ENCODE measurements around the gene KDM5A.
"Not testable (repeated sequence)": the region's sequence is repeated elsewhere in the genome, so short reads cannot be mapped to it uniquely, and the experiment has no call there.

Gene KDM5A

DNA sequence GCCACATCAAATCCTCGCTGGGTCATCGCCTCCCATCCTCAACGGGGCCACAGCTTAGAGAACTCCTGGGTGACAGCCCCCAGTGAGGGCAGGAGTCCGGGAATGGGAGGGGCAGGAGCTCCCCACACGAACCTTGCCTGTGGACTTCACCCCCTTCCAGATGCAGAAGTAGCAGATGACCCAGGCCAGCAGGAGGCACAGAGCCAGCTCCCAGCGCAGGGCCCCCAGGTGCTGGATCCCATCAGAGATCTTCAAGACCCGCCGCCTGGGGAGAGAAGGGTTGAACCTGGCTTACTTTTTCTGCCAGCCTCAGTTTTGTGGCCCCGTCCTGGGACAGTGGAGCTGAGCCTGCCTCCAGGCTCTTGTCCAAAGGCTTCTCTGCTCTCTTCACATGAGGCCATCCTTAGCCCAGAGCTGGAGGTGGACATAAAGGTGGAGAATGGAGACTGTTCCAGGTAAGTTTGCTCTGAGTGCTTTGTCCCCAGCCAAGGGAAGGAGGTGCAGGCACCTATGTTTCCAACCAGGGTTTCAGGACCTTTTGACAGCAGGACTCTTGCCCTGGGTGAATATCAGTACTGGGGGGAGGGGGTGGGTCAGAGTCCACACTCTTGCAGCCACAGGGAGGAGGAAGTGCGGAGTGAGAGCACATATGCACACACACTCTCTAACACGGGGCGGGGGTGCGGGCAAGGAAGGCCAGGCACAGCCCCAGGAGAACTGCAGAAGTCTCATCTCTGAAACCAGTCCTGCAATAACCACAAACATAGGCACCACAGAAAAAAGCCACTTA is 151.9 kb downstream of the KDM5A start:
- in situ Hi-C loops (cut with MboI; ENCODE audit: low pct_unique_long_range_greater_than_20kb, low sequenced_read_pairs, unreplicated experiment) = no loop called here
- TF ChIP-seq, protein P1, sequence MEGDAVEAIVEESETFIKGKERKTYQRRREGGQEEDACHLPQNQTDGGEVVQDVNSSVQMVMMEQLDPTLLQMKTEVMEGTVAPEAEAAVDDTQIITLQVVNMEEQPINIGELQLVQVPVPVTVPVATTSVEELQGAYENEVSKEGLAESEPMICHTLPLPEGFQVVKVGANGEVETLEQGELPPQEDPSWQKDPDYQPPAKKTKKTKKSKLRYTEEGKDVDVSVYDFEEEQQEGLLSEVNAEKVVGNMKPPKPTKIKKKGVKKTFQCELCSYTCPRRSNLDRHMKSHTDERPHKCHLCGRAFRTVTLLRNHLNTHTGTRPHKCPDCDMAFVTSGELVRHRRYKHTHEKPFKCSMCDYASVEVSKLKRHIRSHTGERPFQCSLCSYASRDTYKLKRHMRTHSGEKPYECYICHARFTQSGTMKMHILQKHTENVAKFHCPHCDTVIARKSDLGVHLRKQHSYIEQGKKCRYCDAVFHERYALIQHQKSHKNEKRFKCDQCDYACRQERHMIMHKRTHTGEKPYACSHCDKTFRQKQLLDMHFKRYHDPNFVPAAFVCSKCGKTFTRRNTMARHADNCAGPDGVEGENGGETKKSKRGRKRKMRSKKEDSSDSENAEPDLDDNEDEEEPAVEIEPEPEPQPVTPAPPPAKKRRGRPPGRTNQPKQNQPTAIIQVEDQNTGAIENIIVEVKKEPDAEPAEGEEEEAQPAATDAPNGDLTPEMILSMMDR (IDR thresholded peaks at IDR 0.05; ENCODE audit: extremely low read depth, insufficient read depth, missing control alignments) = no peak
- no peak for DNase-seq (ENCODE audit: low spot score)

DNA sequence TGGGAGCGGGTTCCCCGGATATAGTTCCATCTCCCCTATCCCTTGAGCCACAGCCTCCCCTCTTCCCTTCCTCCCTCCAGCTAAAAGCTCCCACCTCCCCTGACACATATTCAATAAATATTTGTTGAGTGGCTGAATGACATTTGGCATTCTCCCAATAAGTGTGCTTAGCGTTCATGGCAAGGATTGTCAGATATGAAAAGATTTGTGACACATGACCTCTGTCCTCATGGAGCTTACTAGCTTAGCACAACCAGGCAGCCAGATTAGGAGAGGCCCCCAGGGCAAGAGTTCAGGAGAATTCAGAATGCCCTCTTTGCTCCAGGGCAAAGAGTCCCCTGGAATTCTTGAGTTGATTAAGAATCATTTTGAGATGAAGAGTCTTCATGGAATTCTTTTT is 152.7 kb downstream of the KDM5A start:
- DNase-seq (ENCODE audit: low spot score) = no peak
- TF ChIP-seq, protein P1 (IDR thresholded peaks at IDR 0.05; ENCODE audit: extremely low read depth, insufficient read depth, missing control alignments) = no peak
- in situ Hi-C loops (cut with MboI; ENCODE audit: low pct_unique_long_range_greater_than_20kb, low sequenced_read_pairs, unreplicated experiment) = no loop called here

DNA sequence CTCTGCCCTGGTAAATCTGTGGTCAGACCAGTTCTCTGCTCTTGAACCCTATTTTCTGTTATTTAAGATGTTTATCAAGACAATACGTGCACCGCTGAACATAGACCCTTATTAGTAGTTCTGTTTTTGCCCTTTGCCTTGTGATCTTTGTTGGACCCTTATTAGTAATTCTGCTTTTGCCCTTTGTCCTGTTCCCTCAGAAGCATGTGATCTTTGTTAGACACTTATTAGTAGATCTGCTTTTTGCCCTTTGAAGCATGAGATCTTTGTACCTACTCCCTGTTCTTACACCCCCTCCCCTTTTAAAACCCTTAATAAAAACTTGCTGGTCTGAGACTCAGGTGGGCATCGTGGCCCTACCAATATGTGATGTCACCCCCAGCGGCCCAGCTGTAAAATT is 153.2 kb downstream of the KDM5A start:
- in situ Hi-C loops (cut with MboI; ENCODE audit: low pct_unique_long_range_greater_than_20kb, low sequenced_read_pairs, unreplicated experiment); DNase-seq (ENCODE audit: low spot score): not testable (repeated sequence)

- in situ Hi-C loops (cut with MboI; ENCODE audit: low pct_unique_long_range_greater_than_20kb, low sequenced_read_pairs, unreplicated experiment) = no loop called here
- TF ChIP-seq, protein P1 (IDR thresholded peaks at IDR 0.05; ENCODE audit: extremely low read depth, insufficient read depth, missing control alignments) = no peak
- no peak for DNase-seq (ENCODE audit: low spot score)
These were observed 154.2 kb downstream of the KDM5A start for GRCh38 chr12:234891-235415.

GRCh38 chr12:234019-234418 is 155.1 kb downstream of the KDM5A start:
- TF ChIP-seq, protein P1 (IDR thresholded peaks at IDR 0.05; ENCODE audit: extremely low read depth, insufficient read depth, missing control alignments) = no peak
- DNase-seq (ENCODE audit: low spot score) = no peak
- in situ Hi-C loops (cut with MboI; ENCODE audit: low pct_unique_long_range_greater_than_20kb, low sequenced_read_pairs, unreplicated experiment) = no loop called here

GRCh38 chr12:233615-233968 is 155.5 kb downstream of the KDM5A start:
- no peak for DNase-seq (ENCODE audit: low spot score)

More at GRCh38 chr12:233615-233968, 155.5 kb downstream of the KDM5A start:
- TF ChIP-seq, protein P1 (IDR thresholded peaks at IDR 0.05; ENCODE audit: extremely low read depth, insufficient read depth, missing control alignments) = no peak
- in situ Hi-C loops (cut with MboI; ENCODE audit: low pct_unique_long_range_greater_than_20kb, low sequenced_read_pairs, unreplicated experiment) = no loop called here
